ENCODE measurements around the gene GDF7. TPM values are rescaled to one million over a fixed set of nuclear protein-coding genes. Genes with fewer than 3 reads are reported as not detected.

Gene GDF7
- total RNA-seq, 1 experiment from 2014 or later, result 0.04 TPM

GRCh38 chr2:20637147-20637546 is 29.8 kb upstream of the GDF7 start:
- H2BK20ac ChIP-seq (ENCODE audit: low read depth, low read length, poor library complexity, severe bottlenecking), result no peak overlapping the region
- H4K20me1 ChIP-seq (ENCODE audit: control insufficient read depth, insufficient read depth, insufficient read length), result no peaks in the 10 kb centered on the region
- H3K4me1 ChIP-seq (ENCODE audit: insufficient read depth, low read length), result no peaks in the 10 kb centered on the region; the same call in 1 of the 2 replicates
- no peaks in the 10 kb centered on the region for H3K79me2 ChIP-seq (ENCODE audit: insufficient read depth, low read length)
- H2BK15ac ChIP-seq (ENCODE audit: low read depth, low read length), result no peak overlapping the region
- H2BK120ac ChIP-seq (ENCODE audit: low read depth, low read length, poor library complexity, severe bottlenecking), result no peak overlapping the region
- no peak overlapping the region for H3K18ac ChIP-seq (ENCODE audit: insufficient read length, low read depth, low read length)
- no peak for DNase-seq
- no peak overlapping the region for H4K5ac ChIP-seq (ENCODE audit: insufficient read length, low read depth, low read length)
- peaks cover 0 to 13% (median 4%) of the 10 kb centered on the region in 3 experiments; a peak in 4 of 7 replicates for H3K36me3 Mint-ChIP-seq (ENCODE audit: insufficient read depth in 1 of 3, low read depth in 3 of 3)
- H4K8ac ChIP-seq (replicated peaks; ENCODE audit: insufficient read length, low read depth, low read length), result no peak overlapping the region
- no peak overlapping the region for H4K91ac ChIP-seq (ENCODE audit: insufficient read length, low read depth, low read length)
- H3K27me3 Mint-ChIP-seq (ENCODE audit: low read depth), result no peaks in the 10 kb centered on the region; the same call in 1 of the 2 replicates
- no peak overlapping the region for H3T11ph ChIP-seq (ENCODE audit: low read length)
- no peak overlapping the region for H2AK5ac ChIP-seq (ENCODE audit: insufficient read length, low read length)
- no CpG with 5 or more reads among the region's 13 CpGs for WGBS (ENCODE audit: extremely low coverage, insufficient read length, low lambda C conversion rate)
- no peak overlapping the region for H3K14ac ChIP-seq (ENCODE audit: insufficient read depth, low read length)
- no peak overlapping the region for H3K4me2 ChIP-seq (ENCODE audit: insufficient read depth, insufficient read length, low read length)
- TF ChIP-seq, protein P1, sequence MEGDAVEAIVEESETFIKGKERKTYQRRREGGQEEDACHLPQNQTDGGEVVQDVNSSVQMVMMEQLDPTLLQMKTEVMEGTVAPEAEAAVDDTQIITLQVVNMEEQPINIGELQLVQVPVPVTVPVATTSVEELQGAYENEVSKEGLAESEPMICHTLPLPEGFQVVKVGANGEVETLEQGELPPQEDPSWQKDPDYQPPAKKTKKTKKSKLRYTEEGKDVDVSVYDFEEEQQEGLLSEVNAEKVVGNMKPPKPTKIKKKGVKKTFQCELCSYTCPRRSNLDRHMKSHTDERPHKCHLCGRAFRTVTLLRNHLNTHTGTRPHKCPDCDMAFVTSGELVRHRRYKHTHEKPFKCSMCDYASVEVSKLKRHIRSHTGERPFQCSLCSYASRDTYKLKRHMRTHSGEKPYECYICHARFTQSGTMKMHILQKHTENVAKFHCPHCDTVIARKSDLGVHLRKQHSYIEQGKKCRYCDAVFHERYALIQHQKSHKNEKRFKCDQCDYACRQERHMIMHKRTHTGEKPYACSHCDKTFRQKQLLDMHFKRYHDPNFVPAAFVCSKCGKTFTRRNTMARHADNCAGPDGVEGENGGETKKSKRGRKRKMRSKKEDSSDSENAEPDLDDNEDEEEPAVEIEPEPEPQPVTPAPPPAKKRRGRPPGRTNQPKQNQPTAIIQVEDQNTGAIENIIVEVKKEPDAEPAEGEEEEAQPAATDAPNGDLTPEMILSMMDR (conservative IDR thresholded peaks at IDR 0.05), result no peak
- H3K4ac ChIP-seq (ENCODE audit: low read depth, low read length), result no peak overlapping the region
- no peak overlapping the region for H2BK12ac ChIP-seq (ENCODE audit: insufficient read length, low read depth, low read length)
- peaks cover 21 to 24% of the 10 kb centered on the region in 2 experiments for H3K4me1 Mint-ChIP-seq
- H3K23ac ChIP-seq (ENCODE audit: insufficient read length, low read depth, low read length), result no peak overlapping the region
- no peak overlapping the region for H3K27ac Mint-ChIP-seq
- H3K9me3 ChIP-seq (ENCODE audit: control insufficient read depth, low read depth, low read length), result no peaks in the 10 kb centered on the region
- no peaks in the 10 kb centered on the region for H3K27me3 ChIP-seq (ENCODE audit: insufficient read depth, low read length)
- H3K9ac ChIP-seq (ENCODE audit: extremely low read depth, insufficient read length, low read length), result no peak overlapping the region
- no peak overlapping the region for H3K56ac ChIP-seq (ENCODE audit: insufficient read length, low read depth, low read length)
- H2AFZ ChIP-seq (ENCODE audit: low read length), result no peak overlapping the region
- no peaks in the 10 kb centered on the region for H3K23me2 ChIP-seq (ENCODE audit: insufficient read length, low read depth, low read length, poor library complexity, severe bottlenecking)
- no peak overlapping the region for H3K4me3 Mint-ChIP-seq
- H3K9me3 Mint-ChIP-seq, result no peaks in the 10 kb centered on the region
- no peak overlapping the region for H3K27ac ChIP-seq (ENCODE audit: insufficient read length, low read depth, low read length)
- H3K79me1 ChIP-seq (ENCODE audit: insufficient read depth, low read depth, low read length, poor library complexity, severe bottlenecking), result no peaks in the 10 kb centered on the region
- no peak overlapping the region for H2BK5ac ChIP-seq (ENCODE audit: insufficient read length, low read length)

Measured in H9 (cell line).